Midbrain (tissue), 1 donor: ENCODE data around the gene SLC22A3.
A peak's percentile ranks its signal among the peaks of the same experiment; 100 is the strongest.
"Not testable (repeated sequence)": the region's sequence is repeated elsewhere in the genome, so short reads cannot be mapped to it uniquely, and the experiment has no call there.

ENCODE experiments used
- DNase-seq: peaks from one replicate; lab custom pipeline; 2025; lab: John Stamatoyannopoulos, UW

Gene SLC22A3

GRCh38 chr6:160348223-160349019, at the start of gene SLC22A3:
Gene SLC22A3, plus strand, starts transcription at chr6:160348378. Its CDS starts 42 bp downstream, at chr6:160348420.
- no peak for DNase-seq

DNA sequence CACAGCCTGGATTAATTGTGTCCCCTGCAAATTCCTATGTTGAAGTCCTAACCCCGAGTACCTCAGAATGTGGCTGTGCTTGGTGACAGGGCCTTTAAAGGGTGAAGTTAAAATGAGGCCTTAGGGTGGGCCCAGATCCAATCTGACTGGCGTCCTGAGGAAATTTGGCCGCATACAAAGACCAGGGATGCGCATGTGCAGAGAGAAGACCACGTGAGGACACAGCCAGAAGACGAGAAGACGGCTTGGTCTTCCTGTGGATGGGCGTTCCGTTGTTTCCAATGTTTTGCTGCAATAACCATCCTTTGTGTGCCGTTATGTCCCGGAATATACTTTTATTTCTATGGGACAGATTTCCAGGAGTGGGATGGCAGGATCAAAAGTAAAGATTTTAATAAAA, 48.6 kb upstream of the SLC22A3 start:
- no peak for DNase-seq

GRCh38 chr6:160300076-160300695, 48.0 kb upstream of the SLC22A3 start:
- DNase-seq, result no peak

DNA sequence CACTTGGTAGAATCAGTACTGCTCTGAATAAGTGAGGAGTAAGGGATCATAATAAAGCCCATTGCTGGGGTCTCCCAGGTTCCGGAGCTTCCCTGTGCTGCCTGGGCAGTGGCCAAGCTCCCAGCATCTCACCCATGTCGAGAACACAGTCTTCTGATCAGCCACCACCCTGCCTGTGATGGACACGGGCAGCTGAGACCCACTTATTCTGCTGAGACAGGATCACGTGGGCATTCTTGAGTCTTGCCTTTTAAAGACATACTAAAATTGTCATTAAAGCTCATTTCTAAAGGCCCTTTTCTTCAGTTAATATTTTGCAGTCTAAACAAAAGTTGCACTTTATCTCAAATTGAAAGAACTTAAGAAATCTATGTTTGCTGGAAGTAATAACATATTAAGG, 46.8 kb upstream of the SLC22A3 start:
- DNase-seq, result no peak

DNA sequence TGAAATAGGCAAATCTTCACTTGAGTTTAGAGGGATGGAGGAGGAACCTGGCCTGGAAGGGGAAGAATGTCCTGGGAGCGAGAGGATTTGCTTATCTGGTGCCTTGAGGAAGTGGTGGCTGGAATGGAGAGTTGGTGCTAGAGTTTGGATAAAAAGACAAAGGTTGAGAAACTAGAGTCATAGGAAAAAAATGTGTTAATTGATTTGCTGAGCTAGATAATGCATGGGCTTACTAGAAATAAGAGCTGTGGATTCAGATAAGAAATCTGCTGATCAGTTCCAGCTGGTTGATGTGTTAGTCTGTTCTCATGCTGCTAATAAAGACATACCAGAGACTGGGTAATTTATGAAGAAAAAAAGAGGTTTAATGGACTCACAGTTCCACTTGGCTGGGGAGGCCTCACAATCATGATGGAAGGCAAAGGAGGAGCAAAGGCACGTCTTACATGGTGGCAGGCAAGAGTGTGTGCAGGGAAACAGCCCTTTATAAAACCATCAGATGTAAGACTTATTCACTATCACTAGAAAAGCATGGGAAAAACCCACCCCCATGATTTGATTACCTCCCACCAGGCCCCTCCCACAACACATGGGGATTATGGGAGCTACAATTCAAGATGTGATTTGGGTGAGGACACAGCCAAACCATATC, 45.6 kb upstream of the SLC22A3 start:
- DNase-seq, result not testable (repeated sequence)

GRCh38 chr6:160303806-160304205, 44.4 kb upstream of the SLC22A3 start:
- DNase-seq, result no peak

DNA sequence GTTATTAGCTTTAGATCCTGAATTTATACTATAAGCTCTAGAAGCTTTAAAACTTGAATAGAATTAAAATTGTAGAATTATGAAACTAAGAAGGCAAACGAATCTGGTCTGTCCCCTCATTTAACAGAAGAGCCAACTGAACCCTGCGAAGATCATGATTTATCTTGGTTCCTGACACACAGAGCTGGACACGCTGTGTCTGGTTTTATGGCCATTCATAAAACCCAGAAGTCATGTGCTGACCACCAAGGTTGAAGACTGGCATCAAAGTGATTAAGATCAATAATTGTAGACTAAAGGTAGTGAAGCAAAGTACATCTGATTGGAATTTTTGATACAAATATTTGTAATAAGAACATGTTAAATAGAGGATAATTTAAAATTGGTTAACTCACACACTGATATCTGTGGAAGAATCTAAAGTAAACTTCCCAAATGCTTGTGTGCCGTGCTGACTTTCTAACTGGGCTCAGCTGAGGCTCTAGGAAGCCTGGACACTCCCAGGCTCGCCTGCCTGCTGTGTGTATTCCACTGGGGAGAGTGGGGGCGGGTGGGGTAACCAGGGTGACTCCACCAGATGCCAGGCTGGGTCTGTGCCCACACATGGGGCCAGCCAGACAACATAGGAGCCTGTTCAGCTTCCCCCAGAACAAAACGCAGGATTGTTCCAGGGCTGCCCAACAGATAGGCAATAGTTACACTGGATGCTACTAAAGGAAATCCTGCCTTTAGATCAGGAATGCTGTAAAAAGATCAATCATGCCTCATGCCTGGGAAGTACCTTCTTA, 42.1 kb upstream of the SLC22A3 start:
- peak; percentile 27 for DNase-seq

GRCh38 chr6:160309718-160310117, 38.5 kb upstream of the SLC22A3 start:
- DNase-seq, result no peak

DNA sequence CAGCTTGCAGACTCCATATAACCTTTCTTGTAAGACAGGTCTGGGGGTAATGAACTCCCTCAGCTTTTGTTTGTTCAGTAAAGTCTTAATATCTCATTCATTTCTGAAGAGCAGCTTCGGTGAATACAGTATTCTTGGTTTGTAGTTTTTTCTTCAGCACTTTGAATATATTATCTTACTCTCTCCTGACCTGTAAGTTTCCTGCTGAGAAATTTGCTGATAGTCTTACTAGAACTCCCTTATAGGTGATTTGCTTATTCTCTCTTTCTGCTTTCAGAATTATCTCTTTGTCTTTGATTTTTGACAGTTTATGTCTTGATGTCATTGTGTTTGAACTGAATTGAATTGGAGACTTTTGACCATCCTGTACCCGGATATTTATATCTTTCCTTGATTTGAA, 35.3 kb upstream of the SLC22A3 start:
- no peak for DNase-seq

GRCh38 chr6:160315310-160315709, 32.9 kb upstream of the SLC22A3 start:
- DNase-seq, result no peak

- DNase-seq, result no peak
These were observed 31.9 kb upstream of the SLC22A3 start for GRCh38 chr6:160316261-160316660.

DNA sequence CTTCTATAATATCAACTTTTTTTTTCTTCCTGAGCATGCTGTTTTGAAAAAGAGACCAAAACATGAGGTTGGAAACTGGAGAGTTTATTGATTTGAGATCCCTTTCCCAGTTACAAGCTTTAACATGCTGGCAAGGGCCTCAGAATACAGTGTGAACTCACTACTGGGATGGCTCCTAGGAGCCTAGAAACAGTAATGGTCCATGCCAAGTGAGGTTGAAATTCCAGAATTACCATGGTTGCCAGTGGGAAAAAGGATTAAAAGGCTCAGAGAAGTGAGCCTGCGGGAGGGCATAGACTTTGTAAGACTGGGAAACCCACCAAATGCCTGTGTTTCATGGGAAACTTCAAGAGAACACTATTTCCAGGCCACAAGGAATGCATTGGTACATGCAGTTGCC, 28.9 kb upstream of the SLC22A3 start:
- no peak for DNase-seq

GRCh38 chr6:160321729-160322505, 26.3 kb upstream of the SLC22A3 start:
- DNase-seq, result no peak

DNA sequence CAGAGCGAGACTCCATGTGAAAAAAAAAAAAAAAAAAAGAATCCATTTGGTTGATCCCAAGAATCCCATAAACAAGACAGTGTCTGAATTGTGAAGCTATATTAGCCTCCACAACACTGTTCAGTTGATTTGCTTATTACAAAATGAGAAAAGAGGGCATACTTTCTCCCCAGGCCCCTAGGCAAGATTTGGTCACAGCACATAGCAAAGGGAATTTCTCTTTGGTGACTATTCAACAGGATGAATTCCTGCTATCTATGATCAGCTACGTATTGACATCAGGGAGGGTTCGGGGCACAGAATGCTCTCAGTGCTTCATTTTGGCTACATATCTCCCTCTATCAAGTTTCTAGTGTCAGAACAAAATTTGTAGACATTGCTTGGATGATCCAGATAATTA, 20.2 kb upstream of the SLC22A3 start:
- no peak for DNase-seq

DNA sequence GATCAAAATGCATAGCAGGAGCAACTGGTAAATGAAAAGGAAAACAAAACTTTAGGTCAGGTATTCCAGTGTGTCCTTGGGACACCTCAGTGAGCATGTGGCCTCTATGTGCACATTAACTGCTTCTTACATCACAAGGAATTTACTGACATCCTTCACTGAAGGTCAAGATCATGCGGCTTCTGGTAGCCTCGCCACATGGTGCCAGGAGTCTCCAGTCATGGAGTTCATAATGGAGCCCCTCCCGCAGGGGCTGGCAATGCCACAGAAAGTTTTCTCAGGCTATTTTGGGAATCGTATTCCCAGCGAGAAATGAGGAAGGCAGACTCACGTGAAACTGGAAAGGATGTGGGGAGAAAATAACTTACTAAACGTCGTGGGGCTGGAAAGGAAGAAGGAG, 19.7 kb upstream of the SLC22A3 start:
- no peak for DNase-seq

GRCh38 chr6:160329188-160329587, 19.0 kb upstream of the SLC22A3 start:
- DNase-seq, result no peak

GRCh38 chr6:160330619-160331018, 17.6 kb upstream of the SLC22A3 start:
- DNase-seq, result no peak

GRCh38 chr6:160331204-160331603, 17.0 kb upstream of the SLC22A3 start:
- no peak for DNase-seq

DNA sequence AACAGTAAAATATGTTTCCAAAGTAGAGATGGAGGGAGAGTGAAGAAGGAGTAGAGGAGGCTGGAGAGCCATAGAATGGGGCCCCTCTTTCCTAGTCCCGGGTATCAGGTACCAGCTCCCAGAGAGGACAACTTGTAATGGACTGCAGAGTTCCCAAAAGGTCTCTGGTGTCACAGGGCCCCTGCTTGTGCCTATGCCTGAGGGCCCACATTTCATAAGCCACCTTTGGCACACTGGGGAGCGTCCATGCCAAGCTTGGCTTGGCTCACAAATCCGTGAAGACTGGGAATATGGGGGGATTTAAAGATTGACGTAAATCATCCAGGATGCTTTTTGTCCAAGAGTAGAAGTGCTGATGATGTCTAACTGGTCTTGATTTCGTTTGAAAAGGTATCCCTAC, 16.4 kb upstream of the SLC22A3 start:
- no peak for DNase-seq

- DNase-seq, result no peak
These were observed 15.1 kb upstream of the SLC22A3 start for GRCh38 chr6:160333101-160333500.

DNA sequence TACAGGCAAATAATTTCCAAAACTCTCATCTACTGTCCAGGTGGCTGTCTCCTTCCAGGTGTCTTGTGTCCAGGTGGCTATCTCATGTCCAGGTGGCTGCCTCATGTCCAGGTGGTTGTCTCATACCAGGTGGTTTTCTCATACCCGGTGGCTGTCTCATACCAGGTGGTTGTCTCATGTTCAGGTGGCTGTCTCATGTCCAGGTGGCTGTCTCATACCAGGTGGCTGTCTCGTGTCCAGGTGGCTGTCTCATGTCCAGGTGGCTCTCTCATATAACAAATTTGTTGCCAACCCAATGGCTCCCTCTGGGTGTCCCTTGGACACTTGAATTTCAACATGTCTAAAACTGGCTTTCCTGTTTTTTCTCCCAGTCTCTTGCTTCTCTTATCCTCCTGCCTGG, 14.3 kb upstream of the SLC22A3 start:
- DNase-seq, result no peak

DNA sequence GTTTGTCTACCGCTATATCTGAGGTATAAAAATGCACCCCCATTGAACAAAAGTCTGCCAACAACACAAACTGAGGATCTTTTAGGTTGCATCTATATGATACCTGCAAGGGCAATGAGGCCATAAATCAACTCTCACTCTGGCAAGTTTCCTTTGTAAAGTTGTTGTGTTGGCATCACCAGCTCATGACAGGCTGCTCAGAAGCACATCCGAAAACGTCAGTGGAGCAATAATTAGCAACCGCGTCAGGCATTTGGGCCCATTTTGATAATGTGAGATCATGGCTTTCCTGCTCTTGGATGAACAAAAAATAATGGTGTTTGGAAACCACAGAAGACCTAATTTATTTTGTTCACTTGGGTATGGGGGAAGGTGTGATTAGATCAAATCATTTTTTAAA, 12.0 kb upstream of the SLC22A3 start:
- no peak for DNase-seq
